ENCODE results near the gene C10orf95. TPM values are rescaled to one million over a fixed set of nuclear protein-coding genes. Genes with fewer than 3 reads are reported as not detected.
A peak's percentile ranks its signal among the peaks of the same experiment; 100 is the strongest.

C10orf95 gene
- total RNA-seq, 2 donors from 2014 or later: not detected

- no peaks in the 10 kb centered on the region for H3K36me3 ChIP-seq
- TF ChIP-seq, protein P1, sequence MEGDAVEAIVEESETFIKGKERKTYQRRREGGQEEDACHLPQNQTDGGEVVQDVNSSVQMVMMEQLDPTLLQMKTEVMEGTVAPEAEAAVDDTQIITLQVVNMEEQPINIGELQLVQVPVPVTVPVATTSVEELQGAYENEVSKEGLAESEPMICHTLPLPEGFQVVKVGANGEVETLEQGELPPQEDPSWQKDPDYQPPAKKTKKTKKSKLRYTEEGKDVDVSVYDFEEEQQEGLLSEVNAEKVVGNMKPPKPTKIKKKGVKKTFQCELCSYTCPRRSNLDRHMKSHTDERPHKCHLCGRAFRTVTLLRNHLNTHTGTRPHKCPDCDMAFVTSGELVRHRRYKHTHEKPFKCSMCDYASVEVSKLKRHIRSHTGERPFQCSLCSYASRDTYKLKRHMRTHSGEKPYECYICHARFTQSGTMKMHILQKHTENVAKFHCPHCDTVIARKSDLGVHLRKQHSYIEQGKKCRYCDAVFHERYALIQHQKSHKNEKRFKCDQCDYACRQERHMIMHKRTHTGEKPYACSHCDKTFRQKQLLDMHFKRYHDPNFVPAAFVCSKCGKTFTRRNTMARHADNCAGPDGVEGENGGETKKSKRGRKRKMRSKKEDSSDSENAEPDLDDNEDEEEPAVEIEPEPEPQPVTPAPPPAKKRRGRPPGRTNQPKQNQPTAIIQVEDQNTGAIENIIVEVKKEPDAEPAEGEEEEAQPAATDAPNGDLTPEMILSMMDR (IDR thresholded peaks at IDR 0.05): no peak
- H3K4me1 ChIP-seq: peaks cover 0 to 11% of the 10 kb centered on the region in 2 donors
- H3K27me3 ChIP-seq: peaks cover 0 to 7% of the 10 kb centered on the region in 2 donors
- H3K4me3 ChIP-seq: peak overlapping the region; percentile 32 to 54
- no peaks in the 10 kb centered on the region for H3K9me3 ChIP-seq
- H3K27ac ChIP-seq: peak overlapping the region; percentile 13 to 56
- DNase-seq (ENCODE audit: low spot score): no peak
Observed at GRCh38 chr10:102409604-102410428, 41.5 kb downstream of the C10orf95 start.

GRCh38 chr10:102408728-102409603, 42.4 kb downstream of the C10orf95 start:
- peaks cover 0 to 11% of the 10 kb centered on the region in 2 donors for H3K4me1 ChIP-seq
- TF ChIP-seq, protein P1 (IDR thresholded peaks at IDR 0.05): no peak
- H3K27ac ChIP-seq: peak overlapping the region in 1 of 2 donors; percentile 56
- H3K9me3 ChIP-seq: no peaks in the 10 kb centered on the region
- H3K36me3 ChIP-seq: no peaks in the 10 kb centered on the region
- H3K4me3 ChIP-seq: peak overlapping the region; percentile 46 to 54
- no peak for DNase-seq (ENCODE audit: low spot score)
- H3K27me3 ChIP-seq: peaks cover 0 to 5% of the 10 kb centered on the region in 2 donors

GRCh38 chr10:102408131-102408727, 43.1 kb downstream of the C10orf95 start:
- Histone ChIP-seq H3K4me1 (peaks cover 0 to 11% of the 10 kb centered on the region in 2 donors), H3K27me3 (peaks cover 0 to 5% of the 10 kb centered on the region in 2 donors), H3K27ac (no peak overlapping the region), H3K36me3 (no peaks in the 10 kb centered on the region), H3K9me3 (no peaks in the 10 kb centered on the region), H3K4me3 (peak overlapping the region in 1 of 2 donors; percentile 54)
- DNase-seq (ENCODE audit: low spot score): no peak
- TF ChIP-seq, protein P1 (IDR thresholded peaks at IDR 0.05): no peak

DNA sequence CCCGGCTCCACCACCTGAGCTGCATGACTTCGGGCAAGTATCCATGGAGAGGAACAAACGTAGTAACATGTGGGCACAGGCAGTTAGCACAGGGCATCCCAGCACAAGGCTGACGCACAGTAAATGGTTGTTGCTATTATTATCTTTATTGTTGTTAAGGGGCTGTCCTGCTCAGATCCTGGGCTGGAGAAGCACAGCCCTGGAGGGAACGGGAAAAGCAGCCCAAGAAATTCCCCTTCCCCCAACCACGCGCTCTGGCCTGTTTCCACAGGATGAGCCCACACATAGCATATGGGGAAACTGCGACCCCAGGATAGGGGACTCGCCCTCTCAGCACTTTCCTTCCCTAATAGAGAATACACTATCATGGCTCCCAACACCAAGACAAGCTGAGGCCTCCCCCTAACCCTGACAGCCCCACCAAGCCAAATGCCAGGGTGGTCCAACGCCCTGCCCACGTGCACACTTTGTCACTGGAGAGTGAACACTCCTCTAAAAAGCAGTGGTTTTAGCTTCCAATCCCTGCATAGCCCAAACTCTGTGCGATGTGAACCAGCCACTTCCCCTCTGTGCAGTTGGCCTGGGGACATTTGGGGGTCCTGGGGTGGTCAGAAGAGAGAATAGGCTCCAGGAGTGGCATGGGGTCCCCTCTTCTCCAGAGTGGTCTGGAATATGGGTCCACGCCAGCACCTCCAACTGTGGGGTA, 43.8 kb downstream of the C10orf95 start:
- no peaks in the 10 kb centered on the region for H3K9me3 ChIP-seq
- DNase-seq (ENCODE audit: low spot score): no peak
- TF ChIP-seq, protein P1 (IDR thresholded peaks at IDR 0.05): no peak
- H3K4me3 ChIP-seq: no peak overlapping the region
- H3K4me1 ChIP-seq: peaks cover 0 to 11% of the 10 kb centered on the region in 2 donors
- no peak overlapping the region for H3K27ac ChIP-seq
- peaks cover 0 to 5% of the 10 kb centered on the region in 2 donors for H3K27me3 ChIP-seq
- H3K36me3 ChIP-seq: no peaks in the 10 kb centered on the region

DNA sequence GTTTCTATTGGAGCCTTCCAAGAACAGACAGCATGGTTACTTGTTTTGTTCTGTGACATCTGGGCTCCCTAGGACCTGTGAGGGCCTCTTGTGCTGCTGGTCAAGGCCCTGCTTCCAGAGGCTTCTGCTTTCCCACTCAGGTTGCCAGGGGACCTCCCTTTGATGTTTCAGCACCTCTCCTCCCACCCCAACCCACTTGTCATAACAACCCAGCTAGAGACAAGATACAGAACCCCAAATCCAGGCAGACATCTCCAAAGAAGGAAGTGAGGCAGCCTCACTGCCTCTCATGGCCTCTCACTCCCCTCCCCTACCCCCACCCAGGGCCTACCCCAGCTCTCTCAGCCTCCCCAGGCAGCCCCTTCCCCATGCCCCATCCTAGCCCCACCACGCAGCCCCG, 44.5 kb downstream of the C10orf95 start:
- no peak for DNase-seq (ENCODE audit: low spot score)
- Histone ChIP-seq H3K9me3 (no peaks in the 10 kb centered on the region), H3K4me3 (no peak overlapping the region), H3K36me3 (peaks cover 5% of the 10 kb centered on the region), H3K4me1 (peaks cover 0 to 11% of the 10 kb centered on the region in 2 donors), H3K27ac (no peak overlapping the region), H3K27me3 (peaks cover 0 to 5% of the 10 kb centered on the region in 2 donors)
- TF ChIP-seq, protein P1 (IDR thresholded peaks at IDR 0.05): no peak

Data from right atrium auricular region (tissue), 2 donors.